Renal pelvis (tissue), 12 donors: ENCODE measurements around the gene EIF3L. TPM values are rescaled to one million over a fixed set of nuclear protein-coding genes. Genes with fewer than 3 reads are reported as not detected.
A peak's percentile ranks its signal among the peaks of the same experiment; 100 is the strongest.
"Not testable (repeated sequence)": the region's sequence is repeated elsewhere in the genome, so short reads cannot be mapped to it uniquely, and the experiment has no call there.

Source experiments
- DNase-seq: peaks from one replicate; pipeline ENCODE4 v3.0.0-alpha.2; 2013
- long read RNA-seq, 16 experiments: transcript quantifications; one replicate each; lab custom pipeline, GENCODE V29; 2026
- polyA plus RNA-seq, 3 donors: library from polyadenylated mRNA; unstranded; fragments of 120-200 nt; gene quantifications; one replicate each; pipeline ENCODE4 v1.2.1, GENCODE V29; 2013; ENCODE audit not compliant: insufficient read length in 3 of 3

EIF3L gene
- polyA plus RNA-seq = 1,000 to 10,000 TPM in 1 of 3 donors, 100 to 1,000 TPM in 2; 860 to 1,060 (median 996) TPM
- long read RNA-seq, donor 1, transcript EIF3L-203 (13 exons, 3,220 nt) = major isoform, 183 of 280 reads
- long read RNA-seq, donor 1, partial matches to known transcripts = 72 of 280 reads
- long read RNA-seq, donor 1, other reads (novel, unspliced or antisense) = 18 of 280 reads
- long read RNA-seq, donor 2, transcript EIF3L-203 (13 exons, 3,220 nt) = major isoform, 257 of 424 reads
- long read RNA-seq, donor 2, transcript EIF3L-209 (2 exons, 348 nt) = minor isoform, 14 of 424 reads
- long read RNA-seq, donor 2, partial matches to known transcripts = 133 of 424 reads
- long read RNA-seq, donor 2, other reads (novel, unspliced or antisense) = 15 of 424 reads
- long read RNA-seq, donor 3, transcript EIF3L-209 (2 exons, 348 nt) = minor isoform, 19 of 311 reads
- long read RNA-seq, donor 3, transcript EIF3L-203 (13 exons, 3,220 nt) = major isoform, 165 of 311 reads
- long read RNA-seq, donor 3, transcript EIF3L-213 (6 exons, 1,294 nt) = minor isoform, 10 of 311 reads
- long read RNA-seq, donor 3, partial matches to known transcripts = 112 of 311 reads
- long read RNA-seq, donor 3, other reads (novel, unspliced or antisense) = 5 of 311 reads
- long read RNA-seq, donor 4, transcript EIF3L-209 (2 exons, 348 nt) = minor isoform, 15 of 369 reads
- long read RNA-seq, donor 4, transcript EIF3L-203 (13 exons, 3,220 nt) = major isoform, 204 of 369 reads
- long read RNA-seq, donor 4, transcript EIF3L-213 (6 exons, 1,294 nt) = minor isoform, 7 of 369 reads
- long read RNA-seq, donor 4, partial matches to known transcripts = 124 of 369 reads
- long read RNA-seq, donor 4, other reads (novel, unspliced or antisense) = 18 of 369 reads
- long read RNA-seq, donor 5, transcript EIF3L-209 (2 exons, 348 nt) = minor isoform, 5 of 147 reads
- long read RNA-seq, donor 5, transcript EIF3L-203 (13 exons, 3,220 nt) = major isoform, 79 of 147 reads
- long read RNA-seq, donor 5, partial matches to known transcripts = 61 of 147 reads
- long read RNA-seq, donor 5, other reads (novel, unspliced or antisense) = 0 of 147 reads
- long read RNA-seq, donor 6, transcript EIF3L-209 (2 exons, 348 nt) = minor isoform, 9 of 288 reads
- long read RNA-seq, donor 6, transcript EIF3L-203 (13 exons, 3,220 nt) = major isoform, 164 of 288 reads
- long read RNA-seq, donor 6, partial matches to known transcripts = 107 of 288 reads
- long read RNA-seq, donor 6, other reads (novel, unspliced or antisense) = 6 of 288 reads
- long read RNA-seq, donor 7, transcript EIF3L-209 (2 exons, 348 nt) = minor isoform, 28 of 339 reads
- long read RNA-seq, donor 7, transcript EIF3L-203 (13 exons, 3,220 nt) = major isoform, 170 of 339 reads
- long read RNA-seq, donor 7, partial matches to known transcripts = 134 of 339 reads
- long read RNA-seq, donor 7, other reads (novel, unspliced or antisense) = 5 of 339 reads
- long read RNA-seq, donor 8, transcript EIF3L-203 (13 exons, 3,220 nt) = major isoform, 81 of 121 reads
- long read RNA-seq, donor 8, partial matches to known transcripts = 35 of 121 reads
- long read RNA-seq, donor 8, other reads (novel, unspliced or antisense) = 0 of 121 reads
- long read RNA-seq, donor 9, transcript EIF3L-203 (13 exons, 3,220 nt) = major isoform, 232 of 427 reads
- long read RNA-seq, donor 9, transcript EIF3L-209 (2 exons, 348 nt) = minor isoform, 14 of 427 reads
- long read RNA-seq, donor 9, partial matches to known transcripts = 162 of 427 reads
- long read RNA-seq, donor 9, other reads (novel, unspliced or antisense) = 16 of 427 reads
- long read RNA-seq, donor 10, transcript EIF3L-209 (2 exons, 348 nt) = minor isoform, 11 of 261 reads
- long read RNA-seq, donor 10, transcript EIF3L-213 (6 exons, 1,294 nt) = minor isoform, 5 of 261 reads
- long read RNA-seq, donor 10, transcript EIF3L-203 (13 exons, 3,220 nt) = major isoform, 115 of 261 reads
- long read RNA-seq, donor 10, partial matches to known transcripts = 123 of 261 reads
- long read RNA-seq, donor 10, other reads (novel, unspliced or antisense) = 5 of 261 reads
- long read RNA-seq, donor 11, transcript EIF3L-203 (13 exons, 3,220 nt) = major isoform, 106 of 215 reads
- long read RNA-seq, donor 11, transcript EIF3L-209 (2 exons, 348 nt) = minor isoform, 17 of 215 reads
- long read RNA-seq, donor 11, partial matches to known transcripts = 86 of 215 reads
- long read RNA-seq, donor 11, other reads (novel, unspliced or antisense) = 5 of 215 reads
- long read RNA-seq, donor 12, transcript EIF3L-213 (6 exons, 1,294 nt) = minor isoform, 7 of 481 reads
- long read RNA-seq, donor 12, transcript EIF3L-209 (2 exons, 348 nt) = minor isoform, 14 of 481 reads
- long read RNA-seq, donor 12, transcript EIF3L-203 (13 exons, 3,220 nt) = major isoform, 286 of 481 reads
- long read RNA-seq, donor 12, partial matches to known transcripts = 150 of 481 reads
- long read RNA-seq, donor 12, other reads (novel, unspliced or antisense) = 24 of 481 reads
- long read RNA-seq, donor 13, transcript EIF3L-209 (2 exons, 348 nt) = minor isoform, 11 of 137 reads
- long read RNA-seq, donor 13, transcript EIF3L-203 (13 exons, 3,220 nt) = major isoform, 72 of 137 reads
- long read RNA-seq, donor 13, partial matches to known transcripts = 52 of 137 reads
- long read RNA-seq, donor 13, other reads (novel, unspliced or antisense) = 0 of 137 reads
- long read RNA-seq, donor 14, transcript EIF3L-209 (2 exons, 348 nt) = minor isoform, 25 of 432 reads
- long read RNA-seq, donor 14, transcript EIF3L-213 (6 exons, 1,294 nt) = minor isoform, 6 of 432 reads
- long read RNA-seq, donor 14, transcript EIF3L-203 (13 exons, 3,220 nt) = major isoform, 187 of 432 reads
- long read RNA-seq, donor 14, partial matches to known transcripts = 197 of 432 reads
- long read RNA-seq, donor 14, other reads (novel, unspliced or antisense) = 14 of 432 reads
- long read RNA-seq, donor 15, transcript EIF3L-209 (2 exons, 348 nt) = minor isoform, 16 of 433 reads
- long read RNA-seq, donor 15, transcript EIF3L-203 (13 exons, 3,220 nt) = major isoform, 243 of 433 reads
- long read RNA-seq, donor 15, partial matches to known transcripts = 147 of 433 reads
- long read RNA-seq, donor 15, other reads (novel, unspliced or antisense) = 25 of 433 reads
- long read RNA-seq, donor 16, transcript EIF3L-203 (13 exons, 3,220 nt) = major isoform, 173 of 364 reads
- long read RNA-seq, donor 16, transcript EIF3L-209 (2 exons, 348 nt) = minor isoform, 21 of 364 reads
- long read RNA-seq, donor 16, partial matches to known transcripts = 156 of 364 reads
- long read RNA-seq, donor 16, other reads (novel, unspliced or antisense) = 10 of 364 reads

DNA sequence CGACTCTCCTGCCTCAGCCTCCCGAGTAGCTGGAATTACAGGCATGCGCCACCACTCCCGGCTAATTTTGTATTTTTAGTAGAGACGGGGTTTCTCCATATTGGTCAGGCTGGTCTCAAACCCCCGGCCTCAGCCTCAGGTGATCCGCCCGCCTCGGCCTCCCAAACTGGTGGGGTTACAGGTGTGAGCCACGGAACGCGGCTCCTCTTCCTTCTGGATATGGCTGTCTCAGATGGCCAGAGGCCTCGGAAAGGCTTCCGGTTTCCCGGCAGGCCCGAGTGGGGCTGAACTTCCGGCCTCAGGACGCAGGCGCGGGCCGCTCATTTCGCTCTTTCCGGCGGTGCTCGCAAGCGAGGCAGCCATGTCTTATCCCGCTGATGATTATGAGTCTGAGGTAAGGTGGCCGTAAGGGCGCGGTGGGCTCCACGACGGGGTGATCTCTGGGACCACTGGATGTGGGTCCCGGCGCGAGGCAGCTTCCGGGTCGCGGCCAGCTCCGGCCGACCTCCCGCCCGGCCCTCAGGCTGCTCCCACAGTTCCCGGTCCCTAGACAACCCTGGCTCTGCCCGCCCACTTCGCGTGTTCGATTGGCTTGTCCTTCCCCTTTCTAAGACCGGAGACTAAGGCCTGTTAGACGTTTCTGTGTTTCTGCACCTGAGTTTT is at the start of gene EIF3L:
Gene EIF3L (plus strand): TSS at position 331 of the 663 bp plus-strand sequence. CDS start 31 bp downstream, at position 362.
- peak; percentile 90 for DNase-seq

DNA sequence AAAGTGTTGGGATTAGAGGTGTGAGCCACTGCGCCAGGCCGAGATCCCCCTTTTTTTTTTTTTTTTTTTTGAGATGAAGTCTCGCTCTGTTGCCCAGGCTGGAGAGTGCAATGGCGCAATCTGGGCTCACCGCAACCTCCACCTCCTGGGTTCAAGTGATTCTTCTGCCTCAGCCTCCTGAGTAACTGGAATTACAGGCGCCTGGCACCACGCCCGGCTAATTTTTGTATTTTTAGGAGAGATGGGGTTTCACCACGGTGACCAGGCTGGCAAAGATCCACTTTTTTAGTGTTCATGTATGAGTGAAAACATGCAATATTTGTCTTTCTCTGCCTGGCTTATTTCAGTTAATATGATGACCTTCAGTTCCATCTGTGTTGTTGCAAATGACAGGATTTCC is 49.2 kb upstream of the EIF3L start:
- DNase-seq = not testable (repeated sequence)

DNA sequence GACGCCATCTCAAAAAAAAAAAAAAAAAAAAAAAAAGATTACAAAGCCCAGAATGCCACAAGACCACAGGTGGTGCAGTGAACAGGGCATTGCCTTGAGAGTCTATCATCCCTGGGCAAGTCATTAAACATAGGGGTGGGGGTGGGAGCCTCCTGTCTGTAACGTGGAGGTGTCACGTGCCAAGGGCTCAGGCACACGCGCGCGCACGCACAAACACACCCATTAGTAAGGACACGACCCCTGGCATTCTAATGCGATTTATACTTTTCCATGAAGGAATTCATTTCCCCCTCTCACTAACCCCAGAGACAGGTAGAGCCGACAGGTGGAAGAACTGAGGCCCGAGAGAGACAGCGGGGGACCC is 47.3 kb upstream of the EIF3L start:
- DNase-seq = no peak

DNA sequence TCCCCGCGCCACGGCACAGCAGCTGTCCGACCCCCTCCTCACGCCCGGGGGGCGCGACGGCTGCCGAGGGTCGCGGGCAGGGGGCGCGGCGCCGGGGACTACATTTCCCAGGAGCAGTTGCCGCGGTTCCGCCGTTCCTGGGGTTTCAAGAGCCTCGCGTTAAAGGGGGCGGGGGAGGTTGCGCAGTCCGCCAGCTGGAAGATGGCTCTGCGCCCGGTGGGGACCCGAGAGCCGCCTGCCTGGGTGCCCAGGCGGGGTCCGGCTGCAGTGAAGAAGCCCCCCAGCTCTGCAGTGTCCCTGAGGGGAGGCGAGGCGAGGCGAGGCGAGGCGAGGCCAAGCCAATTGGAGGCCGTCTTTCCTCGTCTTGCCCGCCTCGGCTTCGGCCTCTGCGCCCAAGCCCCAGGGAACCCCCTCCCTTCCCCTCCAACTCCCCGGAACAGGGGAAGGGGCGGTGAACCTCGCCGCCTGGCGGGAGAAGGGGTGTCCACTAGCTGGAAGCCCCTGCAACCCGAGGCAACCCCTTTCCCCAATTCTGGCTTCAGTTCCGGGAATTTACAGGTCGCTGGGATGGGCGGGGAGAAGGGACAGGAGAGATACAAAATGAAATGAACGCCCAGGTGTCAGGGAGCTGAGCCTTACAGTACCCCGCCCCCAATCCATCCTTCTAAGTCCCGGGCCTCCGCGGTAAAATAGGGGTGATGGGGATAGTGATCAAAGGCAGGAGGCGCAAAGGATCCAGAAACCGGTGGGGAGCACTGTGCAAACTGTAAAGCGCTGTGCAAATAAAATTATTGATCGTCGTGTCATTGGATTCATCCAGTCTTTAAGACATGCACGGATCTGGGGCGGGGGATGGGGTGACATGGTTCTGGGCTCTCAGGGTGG is 46.7 kb upstream of the EIF3L start:
- no peak for DNase-seq

DNA sequence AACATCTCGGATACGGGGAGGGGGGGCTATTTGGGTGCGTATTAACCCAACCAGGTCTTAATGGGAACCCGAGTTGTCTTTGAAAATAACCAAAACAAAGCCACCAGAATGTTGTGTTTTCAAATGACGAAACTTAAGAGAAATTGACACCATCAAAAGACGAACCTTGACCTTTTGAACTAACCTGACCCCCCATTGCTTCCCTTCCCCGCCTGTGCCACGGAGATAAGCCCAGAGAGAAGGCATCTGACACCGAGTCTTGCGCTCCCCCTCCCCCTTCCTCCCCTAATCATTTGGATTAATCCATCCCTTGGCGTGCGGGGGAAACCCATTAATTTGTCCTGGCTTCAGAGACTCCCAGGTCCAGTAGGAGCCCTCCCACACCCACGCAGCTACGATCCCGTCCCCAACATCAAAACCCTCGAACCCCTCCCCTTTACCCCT is 46.0 kb upstream of the EIF3L start:
- no peak for DNase-seq

DNA sequence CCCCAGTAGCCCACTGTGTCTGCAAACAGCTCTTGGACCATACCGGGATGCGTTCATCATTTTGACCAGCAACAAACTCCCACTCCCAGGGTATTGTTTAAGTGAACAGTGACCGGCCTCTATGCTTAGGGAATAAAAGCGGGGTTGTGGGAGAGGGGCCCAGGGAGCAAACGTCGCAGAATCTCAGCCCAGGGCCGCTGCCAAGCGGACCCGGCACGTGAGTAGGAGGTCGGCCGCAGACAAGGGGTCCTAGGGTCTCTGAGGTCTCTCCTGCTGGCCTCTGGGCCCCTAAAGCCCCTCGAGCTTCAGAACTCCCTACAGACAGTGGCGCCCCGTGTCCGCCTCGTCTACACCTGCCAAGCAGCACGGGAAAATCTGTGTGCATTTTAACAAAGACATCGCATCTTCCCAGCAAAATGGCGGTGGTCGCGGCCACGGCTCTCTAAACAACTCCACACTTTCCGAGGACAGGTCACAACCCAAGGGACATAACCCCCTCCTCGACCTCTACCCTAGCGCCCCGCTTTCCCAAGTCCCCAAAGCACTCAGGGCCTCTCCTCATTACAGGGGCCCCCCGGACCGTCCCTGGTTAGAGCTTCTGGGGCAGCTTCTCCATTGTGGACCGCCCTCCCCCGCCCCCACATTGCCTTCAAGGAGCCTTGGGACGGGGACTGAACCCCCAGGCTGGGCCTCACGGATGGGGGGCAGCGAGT is 45.4 kb upstream of the EIF3L start:
- no peak for DNase-seq

DNA sequence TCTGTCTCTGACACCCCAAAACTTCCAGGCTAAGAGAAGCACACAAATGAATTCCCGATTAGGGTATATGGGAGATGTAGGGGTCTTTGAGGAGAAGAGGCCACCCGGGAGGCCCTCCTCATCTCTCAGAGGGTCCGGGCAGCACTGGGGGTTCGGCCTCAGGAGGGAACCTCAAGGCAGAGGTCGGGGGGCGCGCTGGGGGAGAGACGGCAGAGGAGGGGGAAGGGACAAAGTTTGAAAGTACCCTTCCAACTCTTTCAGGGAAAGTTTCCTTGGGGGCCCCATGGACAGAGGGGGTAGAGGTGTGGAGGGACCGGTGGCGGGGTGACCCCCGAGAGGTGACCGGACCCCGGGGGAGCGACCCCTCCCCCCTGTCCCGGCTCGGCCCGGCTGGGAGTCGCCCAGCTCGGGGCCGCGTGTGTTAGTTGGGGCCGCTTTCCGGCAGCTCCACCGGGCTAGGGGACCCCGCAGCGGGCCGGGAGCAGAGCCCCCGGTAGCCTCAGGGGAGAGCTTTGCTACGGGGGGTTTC is 44.8 kb upstream of the EIF3L start:
- no peak for DNase-seq

DNA sequence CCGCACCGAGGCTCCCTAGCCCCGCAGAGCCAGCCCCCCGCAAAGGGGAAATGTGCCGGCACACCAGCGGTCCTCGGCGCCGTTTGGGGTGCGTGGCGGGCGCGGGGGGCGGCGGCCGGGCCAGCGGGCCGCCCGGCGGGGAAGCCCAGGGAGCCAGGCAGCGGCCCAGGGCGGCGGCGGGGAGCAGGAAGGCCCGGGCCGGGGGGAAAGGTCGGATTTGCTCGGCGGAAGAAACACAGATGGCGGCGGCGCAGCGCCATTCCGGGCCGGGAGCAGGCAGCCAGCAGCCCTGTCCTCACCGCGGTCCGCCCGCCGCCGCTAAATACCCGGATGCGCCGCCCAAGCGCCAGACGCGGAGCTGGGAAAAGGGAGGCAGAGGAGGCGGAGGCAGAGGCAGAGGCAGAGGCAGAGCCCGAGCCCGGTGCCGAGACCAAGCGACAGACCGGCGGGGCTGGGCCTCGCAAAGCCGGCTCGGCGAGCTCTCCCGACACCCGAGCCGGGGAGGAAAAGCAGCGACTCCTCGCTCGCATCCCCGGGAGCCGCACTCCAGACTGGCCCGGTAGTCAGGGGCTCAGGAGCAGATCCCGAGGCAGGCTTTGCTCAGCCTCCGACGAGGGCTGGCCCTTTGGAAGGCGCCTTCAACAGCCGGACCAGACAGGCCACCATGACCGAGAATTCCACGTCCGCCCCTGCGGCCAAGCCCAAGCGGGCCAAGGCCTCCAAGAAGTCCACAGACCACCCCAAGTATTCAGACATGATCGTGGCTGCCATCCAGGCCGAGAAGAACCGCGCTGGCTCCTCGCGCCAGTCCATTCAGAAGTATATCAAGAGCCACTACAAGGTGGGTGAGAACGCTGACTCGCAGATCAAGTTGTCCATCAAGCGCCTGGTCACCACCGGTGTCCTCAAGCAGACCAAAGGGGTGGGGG is 44.1 kb upstream of the EIF3L start:
- DNase-seq = peak; percentile 90

DNA sequence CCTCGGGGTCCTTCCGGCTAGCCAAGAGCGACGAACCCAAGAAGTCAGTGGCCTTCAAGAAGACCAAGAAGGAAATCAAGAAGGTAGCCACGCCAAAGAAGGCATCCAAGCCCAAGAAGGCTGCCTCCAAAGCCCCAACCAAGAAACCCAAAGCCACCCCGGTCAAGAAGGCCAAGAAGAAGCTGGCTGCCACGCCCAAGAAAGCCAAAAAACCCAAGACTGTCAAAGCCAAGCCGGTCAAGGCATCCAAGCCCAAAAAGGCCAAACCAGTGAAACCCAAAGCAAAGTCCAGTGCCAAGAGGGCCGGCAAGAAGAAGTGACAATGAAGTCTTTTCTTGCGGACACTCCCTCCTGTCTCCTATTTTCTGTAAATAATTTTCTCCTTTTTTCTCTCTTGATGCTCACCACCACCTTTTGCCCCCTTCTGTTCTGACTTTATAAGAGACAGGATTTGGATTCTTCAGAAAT is 43.4 kb upstream of the EIF3L start:
- DNase-seq = no peak

DNA sequence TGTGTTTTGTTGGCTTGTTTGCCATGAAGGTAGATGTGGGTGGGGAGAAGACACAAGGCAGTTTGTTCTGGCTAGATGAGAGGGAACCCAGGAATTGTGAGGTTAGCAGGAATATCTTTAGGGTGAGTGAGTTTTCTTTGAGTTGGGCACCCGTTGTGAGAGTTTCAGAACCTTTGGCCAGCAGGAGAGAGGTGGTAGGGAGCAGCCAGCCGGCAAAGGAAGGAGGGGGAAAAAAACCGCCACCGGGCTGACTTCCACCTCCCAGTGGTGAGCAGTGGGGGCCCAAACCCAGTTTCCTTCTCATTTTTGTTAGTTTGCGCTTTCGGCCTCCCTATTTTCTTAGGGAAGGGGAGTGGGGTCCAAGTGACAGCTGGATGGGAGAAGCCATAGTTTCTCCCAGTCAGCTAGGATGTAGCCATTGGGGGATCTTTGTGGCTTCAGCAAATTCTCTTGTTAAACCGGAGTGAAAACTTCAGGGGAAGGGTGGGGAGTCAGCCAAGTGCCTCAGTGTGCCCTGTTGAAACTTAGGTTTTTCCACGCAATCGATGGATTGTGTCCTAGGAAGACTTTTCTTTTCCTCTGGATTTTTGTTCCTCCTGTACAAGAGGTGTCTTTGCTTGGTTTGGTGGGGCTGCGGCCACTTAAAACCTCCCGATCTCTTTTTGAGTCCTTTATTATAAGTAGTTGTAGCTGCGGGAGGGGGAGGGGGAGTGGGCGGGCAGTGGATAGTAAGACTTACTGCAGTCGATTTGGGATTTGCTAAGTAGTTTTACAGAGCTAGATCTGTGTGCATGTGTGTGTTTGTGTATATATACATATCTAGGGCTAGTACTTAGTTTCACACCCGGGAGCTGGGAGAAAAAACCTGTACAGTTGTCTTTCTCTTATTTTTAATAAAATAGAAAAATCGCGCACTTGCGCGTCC is 42.5 kb upstream of the EIF3L start:
- no peak for DNase-seq

DNA sequence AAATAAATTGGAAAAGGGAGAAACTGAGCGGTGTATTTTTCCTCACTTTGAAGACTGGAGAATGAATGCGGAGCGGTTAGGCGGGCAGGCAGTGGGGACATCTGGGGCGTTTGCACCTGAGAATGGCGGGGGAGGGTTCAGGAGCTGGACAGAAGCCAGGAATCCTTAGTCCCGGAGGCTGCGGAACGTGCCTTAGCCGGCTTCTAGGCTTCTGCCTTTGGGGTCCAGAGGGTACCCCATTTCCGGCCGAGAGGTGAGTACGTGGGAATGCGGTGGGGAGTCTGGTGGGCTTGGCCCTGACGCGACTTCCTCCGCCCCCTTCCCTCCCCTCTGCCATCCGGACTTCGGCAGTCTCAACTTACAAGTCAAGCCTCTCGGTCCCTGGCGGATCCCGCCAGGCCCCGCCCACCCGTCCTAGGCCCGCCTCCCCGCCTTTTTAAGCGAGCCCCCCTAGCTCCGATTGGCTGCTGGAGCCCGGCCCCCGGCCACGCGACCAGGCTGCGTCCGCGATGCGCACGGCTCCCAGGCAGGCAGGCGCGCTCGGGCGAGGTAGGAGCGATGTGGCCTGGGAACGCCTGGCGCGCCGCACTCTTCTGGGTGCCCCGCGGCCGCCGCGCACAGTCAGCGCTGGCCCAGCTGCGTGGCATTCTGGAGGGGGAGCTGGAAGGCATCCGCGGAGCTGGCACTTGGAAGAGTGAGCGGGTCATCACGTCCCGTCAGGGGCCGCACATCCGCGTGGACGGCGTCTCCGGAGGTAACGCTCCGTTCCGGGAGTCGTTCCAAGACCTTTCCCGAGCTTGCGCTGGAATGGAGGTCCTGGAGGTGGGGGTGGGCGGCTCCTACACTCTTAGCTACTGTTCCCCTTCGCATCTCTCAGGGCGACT is 41.6 kb upstream of the EIF3L start, which contains the start of gene GCAT:
Gene GCAT (plus strand): TSS at position 525 of the 884 bp plus-strand sequence. CDS start 34 bp downstream, at position 559.
- DNase-seq = peak; percentile 96
